Measurements from ENCODE around the gene GRID2.

DNA sequence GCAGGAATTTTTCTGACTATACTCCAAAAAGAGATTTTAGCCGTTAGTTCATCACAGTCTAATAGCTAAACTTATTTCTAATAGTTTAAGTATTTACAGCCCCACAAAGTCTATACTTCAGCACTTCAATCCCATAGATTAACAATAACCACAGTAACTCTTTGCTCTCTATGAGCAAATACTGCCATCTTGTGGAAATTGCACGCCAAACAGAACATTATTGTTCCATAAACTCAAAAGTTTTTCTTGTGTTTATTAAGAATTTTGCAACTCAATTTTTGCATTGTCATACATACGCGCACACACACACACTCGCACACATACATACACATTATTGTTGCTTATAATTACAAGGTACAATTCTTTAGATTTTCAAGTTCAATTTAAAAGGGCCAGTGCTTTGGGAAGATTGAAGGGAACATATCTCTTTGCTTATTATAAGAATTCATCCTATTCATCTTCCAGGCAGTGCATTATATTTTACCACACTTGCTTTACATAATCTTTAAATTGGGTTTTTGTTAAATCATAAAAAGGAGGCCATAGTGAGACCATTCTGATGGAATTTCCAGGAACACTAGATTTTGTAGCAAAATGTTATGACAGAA, 1461.0 kb downstream of the GRID2 start:
- TF ChIP-seq, protein P1, sequence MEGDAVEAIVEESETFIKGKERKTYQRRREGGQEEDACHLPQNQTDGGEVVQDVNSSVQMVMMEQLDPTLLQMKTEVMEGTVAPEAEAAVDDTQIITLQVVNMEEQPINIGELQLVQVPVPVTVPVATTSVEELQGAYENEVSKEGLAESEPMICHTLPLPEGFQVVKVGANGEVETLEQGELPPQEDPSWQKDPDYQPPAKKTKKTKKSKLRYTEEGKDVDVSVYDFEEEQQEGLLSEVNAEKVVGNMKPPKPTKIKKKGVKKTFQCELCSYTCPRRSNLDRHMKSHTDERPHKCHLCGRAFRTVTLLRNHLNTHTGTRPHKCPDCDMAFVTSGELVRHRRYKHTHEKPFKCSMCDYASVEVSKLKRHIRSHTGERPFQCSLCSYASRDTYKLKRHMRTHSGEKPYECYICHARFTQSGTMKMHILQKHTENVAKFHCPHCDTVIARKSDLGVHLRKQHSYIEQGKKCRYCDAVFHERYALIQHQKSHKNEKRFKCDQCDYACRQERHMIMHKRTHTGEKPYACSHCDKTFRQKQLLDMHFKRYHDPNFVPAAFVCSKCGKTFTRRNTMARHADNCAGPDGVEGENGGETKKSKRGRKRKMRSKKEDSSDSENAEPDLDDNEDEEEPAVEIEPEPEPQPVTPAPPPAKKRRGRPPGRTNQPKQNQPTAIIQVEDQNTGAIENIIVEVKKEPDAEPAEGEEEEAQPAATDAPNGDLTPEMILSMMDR (IDR thresholded peaks at IDR 0.05): peak; percentile 53 to 84 (median 71)
- TF ChIP-seq POLR2A (IDR thresholded peaks at IDR 0.05): no peak
